Activated B cell treated with CpG ODN at 0.5 μM for 24 hours (primary cell): Measurements from ENCODE around the gene POLR2I. TPM values are rescaled to one million over a fixed set of nuclear protein-coding genes. Genes with fewer than 3 reads are reported as not detected.

Experiments
- ATAC-seq: fragments of 200-7000 bp; cut with Tn5 transposase; one replicate; pipeline ENCODE4 v1.10.0; 2021; ENCODE audit warnings: low read depth, mild to moderate bottlenecking, moderate library complexity
- CTCF ChIA-PET: fragments of 350-600 bp; sonication (Branson Sonifier 250); formaldehyde crosslinking; loops from one replicate; lab custom pipeline; 2021; ENCODE audit warnings: antibody characterized with exemption; lab: Charles Lee
- POLR2A ChIA-PET: fragments of 350-600 bp; sonication (Branson Sonifier 250); formaldehyde crosslinking; loops from one replicate; lab custom pipeline; 2021; ENCODE audit warnings: antibody characterized with exemption; lab: Charles Lee
- DNase-seq: peaks from one replicate; pipeline ENCODE4 v3.0.0; 2022
- H3K27ac Mint-ChIP-seq: one replicate; pipeline ENCODE4 v1.8.0; 2020; ENCODE audit warnings: mixed read lengths
- H3K27me3 Mint-ChIP-seq: one replicate; pipeline ENCODE4 v1.8.0; 2021; ENCODE audit warnings: mixed read lengths
- H3K36me3 Mint-ChIP-seq: one replicate; pipeline ENCODE4 v1.8.0; 2021; ENCODE audit warnings: low read depth, mixed read lengths
- H3K4me1 Mint-ChIP-seq: one replicate; pipeline ENCODE4 v1.8.0; 2021; ENCODE audit warnings: mixed read lengths
- H3K4me3 Mint-ChIP-seq: one replicate; pipeline ENCODE4 v1.8.0; 2020; ENCODE audit warnings: mild to moderate bottlenecking, mixed read lengths
- H3K9me3 Mint-ChIP-seq: one replicate; pipeline ENCODE4 v1.8.0; 2020; ENCODE audit warnings: mixed read lengths
- intact Hi-C: fragments of 100-400 bp; cut with micrococcal nuclease; formaldehyde crosslinking; loops from one replicate; pipeline ENCODE4 v1.15.1; 2024
- total RNA-seq: library from RNA; stranded (reverse); gene quantifications from 2 replicates; pipeline ENCODE4 v1.2.3, GENCODE V29; 2022
- TF ChIP-seq, protein P1 (sequence below): fragments of 200-600 bp; IDR thresholded peaks from one replicate; pipeline ENCODE4 v1.8.0; 2022; ENCODE audit warnings: antibody characterized with exemption, mild to moderate bottlenecking

POLR2I gene
- total RNA-seq, 1 donor from 2014 or later = 46.6 TPM

GRCh38 chr19:36149673-36150406 is 35.2 kb upstream of the POLR2I start:
- Mint-ChIP-seq H3K27me3 (no peaks in the 10 kb centered on the region), H3K4me3 (no peak overlapping the region), H3K27ac (no peak overlapping the region), H3K9me3 (no peaks in the 10 kb centered on the region), H3K4me1 (no peaks in the 10 kb centered on the region), H3K36me3 (peaks cover 62% of the 10 kb centered on the region)
- ATAC-seq (no peak), DNase-seq (no peak)
- POLR2A ChIA-PET = no interaction called here
- CTCF ChIA-PET = no interaction called here
- intact Hi-C loops = no loop called here
- TF ChIP-seq, protein P1, sequence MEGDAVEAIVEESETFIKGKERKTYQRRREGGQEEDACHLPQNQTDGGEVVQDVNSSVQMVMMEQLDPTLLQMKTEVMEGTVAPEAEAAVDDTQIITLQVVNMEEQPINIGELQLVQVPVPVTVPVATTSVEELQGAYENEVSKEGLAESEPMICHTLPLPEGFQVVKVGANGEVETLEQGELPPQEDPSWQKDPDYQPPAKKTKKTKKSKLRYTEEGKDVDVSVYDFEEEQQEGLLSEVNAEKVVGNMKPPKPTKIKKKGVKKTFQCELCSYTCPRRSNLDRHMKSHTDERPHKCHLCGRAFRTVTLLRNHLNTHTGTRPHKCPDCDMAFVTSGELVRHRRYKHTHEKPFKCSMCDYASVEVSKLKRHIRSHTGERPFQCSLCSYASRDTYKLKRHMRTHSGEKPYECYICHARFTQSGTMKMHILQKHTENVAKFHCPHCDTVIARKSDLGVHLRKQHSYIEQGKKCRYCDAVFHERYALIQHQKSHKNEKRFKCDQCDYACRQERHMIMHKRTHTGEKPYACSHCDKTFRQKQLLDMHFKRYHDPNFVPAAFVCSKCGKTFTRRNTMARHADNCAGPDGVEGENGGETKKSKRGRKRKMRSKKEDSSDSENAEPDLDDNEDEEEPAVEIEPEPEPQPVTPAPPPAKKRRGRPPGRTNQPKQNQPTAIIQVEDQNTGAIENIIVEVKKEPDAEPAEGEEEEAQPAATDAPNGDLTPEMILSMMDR = no peak

- intact Hi-C loops = loop anchor here (5.0 kb wide), 1 partner anchor 1467 kb away; the partner anchor contains the start of genes SCGB2B2 and ZNF302
Observed at GRCh38 chr19:36144624-36145023, 29.9 kb upstream of the POLR2I start.

DNA sequence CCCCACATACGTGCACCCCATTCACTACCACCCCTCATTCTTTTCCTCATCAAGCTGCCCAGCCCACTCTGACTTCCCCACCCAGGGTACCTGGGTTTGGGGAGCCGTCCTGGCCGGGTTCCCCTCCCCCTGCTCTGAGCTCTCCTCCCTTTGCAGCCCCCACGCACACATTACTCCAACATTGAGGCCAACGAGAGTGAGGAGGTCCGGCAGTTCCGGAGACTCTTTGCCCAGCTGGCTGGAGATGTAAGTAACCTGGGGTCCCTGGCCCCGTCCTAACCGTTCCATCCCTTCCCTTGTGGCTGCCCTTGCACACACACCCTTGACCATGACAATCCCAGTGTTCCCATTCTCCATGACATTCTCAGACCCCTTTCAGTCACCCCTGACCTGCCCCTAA is 27.8 kb upstream of the POLR2I start:
- CTCF ChIA-PET = interaction anchor here (0.9 kb wide), 1 partner anchor 14 kb away, joined by 3 read pairs; no protein-coding TSS in a partner anchor
- no peak overlapping the region for H3K4me3 Mint-ChIP-seq
- TF ChIP-seq, protein P1 = no peak

More at GRCh38 chr19:36144624-36145023, 29.9 kb upstream of the POLR2I start:
- peaks cover 76% of the 10 kb centered on the region for H3K36me3 Mint-ChIP-seq
- no peaks in the 10 kb centered on the region for H3K9me3 Mint-ChIP-seq
- no peak for ATAC-seq
- peaks cover 12% of the 10 kb centered on the region for H3K4me1 Mint-ChIP-seq
- H3K4me3 Mint-ChIP-seq = no peak overlapping the region
- TF ChIP-seq, protein P1 = no peak
- ChIA-PET POLR2A (no interaction called here), CTCF (no interaction called here)
- no peaks in the 10 kb centered on the region for H3K27me3 Mint-ChIP-seq
- no peak overlapping the region for H3K27ac Mint-ChIP-seq
- DNase-seq = no peak

DNA sequence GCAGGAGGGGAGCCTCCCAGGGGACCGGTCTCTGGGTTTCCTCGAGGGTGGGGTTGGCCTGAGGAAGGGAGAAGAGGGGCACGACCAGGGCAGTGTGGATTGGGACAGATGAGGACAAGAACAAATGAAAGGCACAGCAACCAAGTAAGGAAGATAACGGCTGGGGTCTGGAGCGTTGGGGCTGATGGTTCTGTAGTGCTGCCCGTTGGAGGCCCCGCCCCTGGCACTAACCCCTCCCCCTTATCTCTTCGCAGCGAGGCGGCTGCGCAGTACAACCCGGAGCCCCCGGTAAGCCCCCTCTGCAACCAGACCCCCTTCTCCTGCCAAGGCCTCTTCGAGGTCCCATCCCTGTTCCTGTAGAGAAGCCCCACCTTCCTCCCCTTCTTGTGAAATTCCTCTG is 27.4 kb upstream of the POLR2I start:
- no peaks in the 10 kb centered on the region for H3K27me3 Mint-ChIP-seq
- TF ChIP-seq, protein P1 = no peak
- POLR2A ChIA-PET = interaction anchor here (0.6 kb wide), 1 partner anchor 248 kb away, joined by 4 read pairs; no protein-coding TSS in a partner anchor
- ATAC-seq (no peak), DNase-seq (no peak)
- H3K4me3 Mint-ChIP-seq = no peak overlapping the region
- CTCF ChIA-PET = interaction anchor here (0.9 kb wide), 1 partner anchor 14 kb away, joined by 3 read pairs; no protein-coding TSS in a partner anchor
- no peaks in the 10 kb centered on the region for H3K9me3 Mint-ChIP-seq
- no peak overlapping the region for H3K27ac Mint-ChIP-seq
- H3K36me3 Mint-ChIP-seq = peaks cover 54% of the 10 kb centered on the region
- intact Hi-C loops = loop anchor here (5.0 kb wide), 1 partner anchor 1465 kb away; the partner anchor contains the start of genes SCGB2B2 and ZNF302
- H3K4me1 Mint-ChIP-seq = peaks cover 12% of the 10 kb centered on the region

More for the DNA sequence above, 27.8 kb upstream of the POLR2I start:
- Mint-ChIP-seq H3K36me3 (peaks cover 57% of the 10 kb centered on the region), H3K9me3 (no peaks in the 10 kb centered on the region), H3K4me1 (peaks cover 12% of the 10 kb centered on the region), H3K27ac (no peak overlapping the region), H3K27me3 (no peaks in the 10 kb centered on the region)
- ATAC-seq (no peak), DNase-seq (no peak)
- POLR2A ChIA-PET = interaction anchor here (0.6 kb wide), 1 partner anchor 248 kb away, joined by 4 read pairs; no protein-coding TSS in a partner anchor
- intact Hi-C loops = loop anchor here (5.0 kb wide), 1 partner anchor 1465 kb away; the partner anchor contains the start of genes SCGB2B2 and ZNF302
